Karpas-422 (cell line): ENCODE data around the gene SYT6. TPM values are rescaled to one million over a fixed set of nuclear protein-coding genes. Genes with fewer than 3 reads are reported as not detected.

Source experiments
- DNase-seq: peaks from one replicate; pipeline ENCODE4 v3.0.0-alpha.2; 2015
- H2AFZ ChIP-seq: fragments of 200-600 bp; sonication (generic); 2 replicates; pipeline ENCODE4 v1.6.1; 2014; ENCODE audit warnings: antibody characterized with exemption, low read length, mixed read lengths
- H3K27ac ChIP-seq: fragments of 200-600 bp; sonication (generic); 2 replicates; pipeline ENCODE4 v1.5.1; 2014; ENCODE audit warnings: mild to moderate bottlenecking, low read length, moderate library complexity
- H3K27me3 ChIP-seq: fragments of 200-600 bp; sonication (generic); 2 replicates; pipeline ENCODE4 v1.6.1; 2014; ENCODE audit warnings: low read length, mixed read lengths
- H3K36me3 ChIP-seq: fragments of 200-600 bp; sonication (generic); 2 replicates; pipeline ENCODE4 v1.6.1; 2014; ENCODE audit warnings: low read length, mixed read lengths; ENCODE audit not compliant: insufficient read depth
- H3K4me1 ChIP-seq: fragments of 200-600 bp; sonication (generic); 2 replicates; pipeline ENCODE4 v1.6.1; 2014; ENCODE audit warnings: mild to moderate bottlenecking, low read length, mixed read lengths
- H3K4me2 ChIP-seq: fragments of 200-600 bp; sonication (generic); 2 replicates; pipeline ENCODE4 v1.6.1; 2014; ENCODE audit warnings: low read length, low read depth, mild to moderate bottlenecking; ENCODE audit not compliant: poor library complexity, severe bottlenecking
- H3K4me3 ChIP-seq: fragments of 200-600 bp; sonication (generic); 2 replicates; pipeline ENCODE4 v1.5.1; 2014; ENCODE audit warnings: mild to moderate bottlenecking, antibody characterized with exemption, low read length, mixed read lengths
- H3K79me2 ChIP-seq: fragments of 200-600 bp; sonication (generic); 2 replicates; pipeline ENCODE4 v1.6.1; 2014; ENCODE audit warnings: mild to moderate bottlenecking, low read length, mixed read lengths
- H3K9ac ChIP-seq: fragments of 200-600 bp; sonication (generic); 2 replicates; pipeline ENCODE4 v1.6.0; 2014; ENCODE audit warnings: low read length
- H3K9me2 ChIP-seq: fragments of 200-600 bp; sonication (generic), shearing (Covaris generic); replicated peaks from 2 replicates; pipeline ENCODE4 v1.6.0; 2014; ENCODE audit warnings: mild to moderate bottlenecking, low read length, moderate library complexity; ENCODE audit not compliant: insufficient read depth
- H3K9me3 ChIP-seq: fragments of 300-700, 200-600 bp; sonication (generic); 2 replicates; pipeline ENCODE4 v1.6.1; 2014; ENCODE audit warnings: low read length, mixed read lengths
- H4K20me1 ChIP-seq: fragments of 200-600 bp; sonication (generic); 2 replicates; pipeline ENCODE4 v1.6.1; 2014; ENCODE audit warnings: mild to moderate bottlenecking, antibody characterized with exemption, low read length, low read depth; ENCODE audit not compliant: insufficient read depth
- total RNA-seq: library from RNA; depleted of rRNA; stranded (reverse); fragments of >200 nt; shearing (Covaris generic); gene quantifications from 2 replicates; pipeline ENCODE4 v1.2.3, GENCODE V29; 2014; ENCODE audit warnings: low replicate concordance

The SYT6 gene
- total RNA-seq, 1 experiment from 2014 or later: not detected

GRCh38 chr1:114134518-114134917 is 19.2 kb downstream of the SYT6 start:
- H3K4me2 ChIP-seq: no peak overlapping the region
- H4K20me1 ChIP-seq: no peaks in the 10 kb centered on the region
- H3K27me3 ChIP-seq: no peaks in the 10 kb centered on the region
- no peak overlapping the region for H3K4me3 ChIP-seq
- no peak for DNase-seq
- H3K9me3 ChIP-seq: no peaks in the 10 kb centered on the region
- no peak overlapping the region for H3K9ac ChIP-seq
- no peaks in the 10 kb centered on the region for H3K9me2 ChIP-seq
- no peak overlapping the region for H2AFZ ChIP-seq
- no peaks in the 10 kb centered on the region for H3K4me1 ChIP-seq
- H3K27ac ChIP-seq: no peak overlapping the region
- H3K36me3 ChIP-seq: no peaks in the 10 kb centered on the region
- H3K79me2 ChIP-seq: no peaks in the 10 kb centered on the region

GRCh38 chr1:114133129-114133528 is 20.5 kb downstream of the SYT6 start:
- Histone ChIP-seq H3K27me3 (no peaks in the 10 kb centered on the region), H2AFZ (no peak overlapping the region), H4K20me1 (no peaks in the 10 kb centered on the region), H3K4me3 (no peak overlapping the region), H3K27ac (no peak overlapping the region), H3K9me3 (no peaks in the 10 kb centered on the region), H3K4me2 (no peak overlapping the region), H3K79me2 (no peaks in the 10 kb centered on the region), H3K9me2 (no peaks in the 10 kb centered on the region), H3K9ac (no peak overlapping the region), H3K36me3 (no peaks in the 10 kb centered on the region), H3K4me1 (no peaks in the 10 kb centered on the region)
- DNase-seq: no peak

- H3K4me2 ChIP-seq: no peak overlapping the region
- H3K9me2 ChIP-seq: no peaks in the 10 kb centered on the region
- H3K79me2 ChIP-seq: no peaks in the 10 kb centered on the region
- no peaks in the 10 kb centered on the region for H3K27me3 ChIP-seq
- no peak overlapping the region for H3K4me3 ChIP-seq
- no peak overlapping the region for H2AFZ ChIP-seq
- no peak overlapping the region for H3K9ac ChIP-seq
- no peaks in the 10 kb centered on the region for H4K20me1 ChIP-seq
- H3K9me3 ChIP-seq: no peaks in the 10 kb centered on the region
- H3K36me3 ChIP-seq: no peaks in the 10 kb centered on the region
- DNase-seq: no peak
- no peaks in the 10 kb centered on the region for H3K4me1 ChIP-seq
- H3K27ac ChIP-seq: no peak overlapping the region
Measured at GRCh38 chr1:114131526-114132220, 22.0 kb downstream of the SYT6 start.

GRCh38 chr1:114130846-114131525 is 22.7 kb downstream of the SYT6 start:
- H3K36me3 ChIP-seq: no peaks in the 10 kb centered on the region
- H3K9ac ChIP-seq: no peak overlapping the region
- no peaks in the 10 kb centered on the region for H3K27me3 ChIP-seq
- H3K4me1 ChIP-seq: no peaks in the 10 kb centered on the region
- no peak overlapping the region for H3K4me3 ChIP-seq
- H3K9me3 ChIP-seq: no peaks in the 10 kb centered on the region
- no peak overlapping the region for H3K4me2 ChIP-seq
- H3K27ac ChIP-seq: no peak overlapping the region
- no peak for DNase-seq
- no peaks in the 10 kb centered on the region for H3K9me2 ChIP-seq
- H3K79me2 ChIP-seq: no peaks in the 10 kb centered on the region
- no peak overlapping the region for H2AFZ ChIP-seq
- no peaks in the 10 kb centered on the region for H4K20me1 ChIP-seq

- H3K79me2 ChIP-seq: no peaks in the 10 kb centered on the region
- no peak overlapping the region for H3K4me2 ChIP-seq
- no peaks in the 10 kb centered on the region for H3K36me3 ChIP-seq
- no peaks in the 10 kb centered on the region for H3K27me3 ChIP-seq
- no peak for DNase-seq
- H2AFZ ChIP-seq: no peak overlapping the region
- H4K20me1 ChIP-seq: no peaks in the 10 kb centered on the region
- H3K9ac ChIP-seq: no peak overlapping the region
- H3K9me2 ChIP-seq: no peaks in the 10 kb centered on the region
- no peak overlapping the region for H3K27ac ChIP-seq
- no peaks in the 10 kb centered on the region for H3K9me3 ChIP-seq
- H3K4me3 ChIP-seq: no peak overlapping the region
- H3K4me1 ChIP-seq: no peaks in the 10 kb centered on the region
Measured at GRCh38 chr1:114130213-114130612, 23.5 kb downstream of the SYT6 start.

- Histone ChIP-seq H3K4me1 (no peaks in the 10 kb centered on the region), H3K27ac (no peak overlapping the region), H3K79me2 (no peaks in the 10 kb centered on the region), H3K4me3 (no peak overlapping the region), H4K20me1 (no peaks in the 10 kb centered on the region), H3K27me3 (no peaks in the 10 kb centered on the region), H3K9me3 (no peaks in the 10 kb centered on the region), H2AFZ (no peak overlapping the region), H3K9ac (no peak overlapping the region), H3K4me2 (no peak overlapping the region), H3K9me2 (no peaks in the 10 kb centered on the region), H3K36me3 (no peaks in the 10 kb centered on the region)
- DNase-seq: no peak
Measured at GRCh38 chr1:114128293-114128692, 25.4 kb downstream of the SYT6 start.

- no peak overlapping the region for H2AFZ ChIP-seq
Measured at GRCh38 chr1:114126261-114127095, 27.2 kb downstream of the SYT6 start.

GRCh38 chr1:114124644-114125043 is 29.0 kb downstream of the SYT6 start:
- no peak overlapping the region for H3K4me2 ChIP-seq
- H3K36me3 ChIP-seq: no peaks in the 10 kb centered on the region
- H3K9me3 ChIP-seq: no peaks in the 10 kb centered on the region
- no peaks in the 10 kb centered on the region for H4K20me1 ChIP-seq
- no peak overlapping the region for H2AFZ ChIP-seq
- H3K9me2 ChIP-seq: no peaks in the 10 kb centered on the region
- no peak overlapping the region for H3K9ac ChIP-seq
- no peaks in the 10 kb centered on the region for H3K27me3 ChIP-seq
- no peaks in the 10 kb centered on the region for H3K4me1 ChIP-seq
- no peak overlapping the region for H3K27ac ChIP-seq
- no peak for DNase-seq
- no peaks in the 10 kb centered on the region for H3K79me2 ChIP-seq
- H3K4me3 ChIP-seq: no peak overlapping the region

More at GRCh38 chr1:114126261-114127095, 27.2 kb downstream of the SYT6 start:
- Histone ChIP-seq H3K4me2 (no peak overlapping the region), H3K27me3 (no peaks in the 10 kb centered on the region), H3K9me3 (no peaks in the 10 kb centered on the region), H3K9ac (no peak overlapping the region), H4K20me1 (no peaks in the 10 kb centered on the region), H3K4me3 (no peak overlapping the region), H3K27ac (no peak overlapping the region), H3K79me2 (no peaks in the 10 kb centered on the region), H3K36me3 (no peaks in the 10 kb centered on the region), H3K4me1 (no peaks in the 10 kb centered on the region), H3K9me2 (no peaks in the 10 kb centered on the region)
- no peak for DNase-seq
